HepG2 (cell line): ENCODE data around the gene POFUT1. TPM values are rescaled to one million over a fixed set of nuclear protein-coding genes. Genes with fewer than 3 reads are reported as not detected.

Experiments
- ATAC-seq: fragments of 200-7000 bp; cut with Tn5 transposase; 3 replicates; pipeline ENCODE4 v1.9.1; 2020; ENCODE audit warnings: mild to moderate bottlenecking, moderate library complexity
- BruUV-seq: library from RNA; stranded (reverse); fragments of 400-500 nt; replicated peaks from 2 replicates; lab custom pipeline; 2021; lab: Mats Ljungman, UMichigan
- CTCF ChIA-PET: fragments of 300-600 bp; formaldehyde crosslinking; extraction: SDS; loops from one replicate; lab custom pipeline; 2021; ENCODE audit warnings: low total read pairs, inconsistent platforms, low intra/inter-chr PET ratio; lab: Yijun Ruan, JAX
- POLR2A ChIA-PET: fragments of 350-600 bp; sonication (Branson Sonifier 250); formaldehyde crosslinking; loops from one replicate; lab custom pipeline; 2020; ENCODE audit warnings: antibody characterized with exemption, inconsistent platforms; lab: Yijun Ruan, JAX
- DNase-seq: peaks from one replicate; pipeline ENCODE4 v3.0.0-alpha.2; 2015; ENCODE audit warnings: low spot score
- FAIRE-seq: peaks from 3 replicates; lab custom pipeline; 2011; peaks lifted over from hg19 to GRCh38; lab: Jason Lieb, UNC
- H2AFZ ChIP-seq: one replicate; pipeline ENCODE4 v1.6.1; 2011; ENCODE audit warnings: low read length, inconsistent platforms
- H3K27ac ChIP-seq: fragments of 300-600 bp; 3 replicates; pipeline ENCODE4 v1.8.0; 2011; ENCODE audit warnings: mixed run types, mild to moderate bottlenecking, mixed read lengths, low read length, inconsistent platforms; ENCODE audit not compliant: insufficient read depth; ENCODE audit errors: extremely low read length
- H3K27me3 ChIP-seq, 2 experiments: fragments of 200-600 bp in 1 of 2; 2 replicates in 1 of 2; 3 replicates in 1 of 2; pipeline versions ENCODE4 v1.6.0 to v1.8.0; 2011; ENCODE audit warnings: low read length in 2 of 2, mild to moderate bottlenecking in 2 of 2, moderate library complexity in 2 of 2, inconsistent platforms in 1 of 2; ENCODE audit not compliant: insufficient read depth in 2 of 2, control insufficient read depth in 1 of 2
- H3K36me3 ChIP-seq, 2 experiments: fragments of 200-600 bp in 1 of 2; replicated peaks in 1 of 2; 2 replicates in 1 of 2; 3 replicates in 1 of 2; pipeline versions ENCODE4 v1.5.1 to v1.8.0; 2011; ENCODE audit warnings: low read length in 2 of 2, inconsistent platforms in 1 of 2; ENCODE audit not compliant: insufficient read depth in 2 of 2, control insufficient read depth in 1 of 2
- H3K4me1 ChIP-seq: 2 replicates; pipeline ENCODE4 v1.5.1; 2012; ENCODE audit warnings: low read length, inconsistent platforms; ENCODE audit not compliant: insufficient read depth
- H3K4me2 ChIP-seq: 2 replicates; pipeline ENCODE4 v1.6.0; 2011; ENCODE audit warnings: low read depth, low read length, inconsistent platforms
- H3K4me3 ChIP-seq, 3 experiments: fragments of 200-600 bp in 1 of 3; sonication (generic), shearing (Covaris generic) in 1 of 3; replicated peaks in 1 of 3; 2 replicates each; pipeline ENCODE4 v1.5.1; 2011 to 2016; ENCODE audit warnings: low read length in 3 of 3, inconsistent platforms in 2 of 3, low read depth in 2 of 3, mild to moderate bottlenecking in 2 of 3, control low read depth in 1 of 3, mixed read lengths in 1 of 3; ENCODE audit not compliant: insufficient read depth in 1 of 3
- H3K79me2 ChIP-seq: one replicate; pipeline ENCODE4 v1.6.1; 2011; ENCODE audit warnings: low read length, inconsistent platforms; ENCODE audit not compliant: insufficient read depth
- H3K9ac ChIP-seq: 2 replicates; pipeline ENCODE4 v1.6.0; 2011; ENCODE audit warnings: mild to moderate bottlenecking, low read depth, low read length, inconsistent platforms; ENCODE audit not compliant: insufficient read depth
- H3K9me3 ChIP-seq: 2 replicates; pipeline ENCODE4 v1.5.1; 2012; ENCODE audit warnings: mild to moderate bottlenecking, low read length
- H4K20me1 ChIP-seq: 2 replicates; pipeline ENCODE4 v1.6.0; 2011; ENCODE audit warnings: inconsistent platforms, mild to moderate bottlenecking, low read length, moderate library complexity; ENCODE audit not compliant: insufficient read depth
- KAT7 ChIP-seq: IDR thresholded peaks from 2 replicates; pipeline ENCODE4 v1.6.1; 2018; ENCODE audit warnings: borderline replicate concordance, missing compliant biosample characterization
- KDM5B ChIP-seq: sonication (generic); formaldehyde crosslinking; IDR thresholded peaks from 2 replicates; pipeline ENCODE4 v1.4.0; 2020; ENCODE audit warnings: missing genetic modification reagents, mild to moderate bottlenecking, borderline replicate concordance
- ZNF121 ChIP-seq: sonication (generic); formaldehyde crosslinking; IDR thresholded peaks from 2 replicates; pipeline ENCODE4 v1.5.0; 2020; ENCODE audit warnings: mild to moderate bottlenecking, missing genetic modification reagents
- ZNF570 ChIP-seq: sonication (generic); formaldehyde crosslinking; IDR thresholded peaks from 2 replicates; pipeline ENCODE4 v1.4.0; 2020; ENCODE audit warnings: mild to moderate bottlenecking, missing genetic modification reagents, borderline replicate concordance
- WGBS: methylation state at CpG from one replicate; pipeline ENCODE4 v1.1.6; 2017; ENCODE audit warnings: low lambda C conversion rate; 5-methylcytosine and 5-hydroxymethylcytosine counted together
- in situ Hi-C: cut with HindIII; loops from 2 replicates; pipeline ENCODE4 v1.10.0; 2017; ENCODE audit warnings: low pct_unique_long_range_greater_than_20kb; ENCODE audit not compliant: extremely low pct_ligation_motif_present
- intact Hi-C: fragments of 100-400 bp; cut with micrococcal nuclease; formaldehyde crosslinking; loops from one replicate; pipeline ENCODE4 v1.10.0; 2022; ENCODE audit not compliant: unreplicated experiment
- polyA plus RNA-seq, 8 experiments: library from polyadenylated mRNA; depleted of rRNA in 3 of 8; stranded (reverse) in 7 of 8; unstranded in 1 of 8; fragments of >200 nt; fragmentation: Illumina TruSeq in 4 of 8; extraction: Trizol in 4 of 8; gene quantifications; 2 replicates each; pipeline versions ENCODE4 v1.2.1 to v1.2.3, GENCODE V29; 2011 to 2016; ENCODE audit warnings: low read depth in 4 of 8, missing spikeins in 1 of 8, mixed read lengths in 1 of 8; ENCODE audit not compliant: insufficient read depth in 1 of 8
- total RNA-seq, 5 experiments: library from RNA; depleted of rRNA; stranded (reverse); fragments of >200 nt; fragmentation: Illumina TruSeq; extraction: Trizol; gene quantifications; 2 replicates each; pipeline ENCODE4 v1.2.3, GENCODE V29; 2016; ENCODE audit warnings: low read depth in 1 of 5
- TF ChIP-seq, protein P1 (sequence below): sonication (generic); formaldehyde crosslinking; IDR thresholded peaks from 2 replicates; pipeline ENCODE4 v1.5.0; 2020; ENCODE audit warnings: mild to moderate bottlenecking, missing genetic modification reagents

POFUT1 gene
- total and polyA plus RNA-seq, 2 of the 13 experiments (the other 11 are each of a cell fraction or from before 2014, with no cell fraction given) = 35.5 to 58.3 TPM

DNA sequence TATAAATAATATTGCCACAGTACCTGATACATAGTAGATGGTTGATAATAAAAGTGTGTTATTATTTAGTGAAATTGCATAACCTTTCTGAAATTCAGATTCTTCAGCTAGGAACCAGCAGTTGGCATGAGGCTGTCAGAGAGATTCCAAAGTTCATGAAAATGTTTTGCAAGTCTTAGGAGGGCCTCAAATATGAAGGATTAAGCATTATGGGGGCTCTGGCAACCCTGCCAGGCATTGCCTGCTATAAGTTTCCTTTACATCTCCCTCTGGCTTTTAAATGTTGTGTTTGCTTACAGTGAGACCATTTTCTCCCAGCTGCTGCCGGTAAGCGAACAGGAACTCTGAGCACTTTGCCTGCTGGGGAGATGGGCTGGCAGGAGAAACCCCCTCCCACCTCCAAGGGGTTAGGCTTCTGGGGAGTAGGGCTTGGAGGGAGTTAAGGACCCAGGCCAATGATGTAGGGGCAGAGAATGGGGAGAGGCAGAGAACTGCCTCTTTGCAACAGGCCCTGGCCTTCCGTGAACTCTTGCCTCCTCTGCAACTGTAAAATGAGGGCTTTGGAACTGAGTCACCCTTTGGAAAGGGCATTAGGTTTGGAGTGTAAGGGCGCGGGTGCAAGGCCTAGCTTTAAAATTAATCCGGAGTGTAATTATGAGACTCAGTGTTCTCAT is 36.6 kb downstream of the POFUT1 start (continued):
- TF ChIP-seq ZNF570 (CRISPR knock-in tag) = no peak

GRCh38 chr20:32244959-32245358 is 37.3 kb downstream of the POFUT1 start:
- no peak overlapping the region for H2AFZ ChIP-seq
- no peaks in the 10 kb centered on the region for H3K9me3 ChIP-seq
- TF ChIP-seq KAT7 = no peak
- TF ChIP-seq, protein P1, sequence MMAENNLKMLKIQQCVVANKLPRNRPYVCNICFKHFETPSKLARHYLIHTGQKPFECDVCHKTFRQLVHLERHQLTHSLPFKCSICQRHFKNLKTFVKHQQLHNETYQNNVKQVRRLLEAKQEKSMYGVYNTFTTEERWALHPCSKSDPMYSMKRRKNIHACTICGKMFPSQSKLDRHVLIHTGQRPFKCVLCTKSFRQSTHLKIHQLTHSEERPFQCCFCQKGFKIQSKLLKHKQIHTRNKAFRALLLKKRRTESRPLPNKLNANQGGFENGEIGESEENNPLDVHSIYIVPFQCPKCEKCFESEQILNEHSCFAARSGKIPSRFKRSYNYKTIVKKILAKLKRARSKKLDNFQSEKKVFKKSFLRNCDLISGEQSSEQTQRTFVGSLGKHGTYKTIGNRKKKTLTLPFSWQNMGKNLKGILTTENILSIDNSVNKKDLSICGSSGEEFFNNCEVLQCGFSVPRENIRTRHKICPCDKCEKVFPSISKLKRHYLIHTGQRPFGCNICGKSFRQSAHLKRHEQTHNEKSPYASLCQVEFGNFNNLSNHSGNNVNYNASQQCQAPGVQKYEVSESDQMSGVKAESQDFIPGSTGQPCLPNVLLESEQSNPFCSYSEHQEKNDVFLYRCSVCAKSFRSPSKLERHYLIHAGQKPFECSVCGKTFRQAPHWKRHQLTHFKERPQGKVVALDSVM = peak; percentile 76
- 0 out of 2 replicates have a peak, but pooled peaks have one; percentile 24 for TF ChIP-seq ZNF121 (CRISPR knock-in tag)
- no peak for TF ChIP-seq KDM5B (CRISPR knock-in tag)
- TF ChIP-seq, all 625 proteins: peak for 2
- BruUV-seq = no TSS peak
- CTCF ChIA-PET = no interaction called here
- intact Hi-C loops = loop anchor here (5.0 kb wide), 1 partner anchor 42 kb away; no protein-coding TSS in a partner anchor
- 74% methylated on average over 4 of the region's 4 CpGs for WGBS
- Histone ChIP-seq H3K27ac (no peak overlapping the region), H3K9ac (peak overlapping the region; percentile 56; the same call in 1 of the 2 replicates), H3K4me1 (peaks cover 54% of the 10 kb centered on the region), H3K4me3 (no peak overlapping the region; a peak in 1 of 6 replicates), H3K79me2 (no peaks in the 10 kb centered on the region), H3K36me3 (no peaks in the 10 kb centered on the region), H4K20me1 (no peaks in the 10 kb centered on the region), H3K27me3 (no peaks in the 10 kb centered on the region), H3K4me2 (peak overlapping the region; percentile 84)
- POLR2A ChIA-PET = interaction anchor here (1.4 to 1.7 kb wide), 3 partner anchors 9 to 45 kb away, joined by 6 to 10 read pairs (median 8); no protein-coding TSS in a partner anchor
- DNase-seq (no peak), ATAC-seq (no peak), FAIRE-seq (no peak)
- in situ Hi-C loops = no loop called here
